ENCODE results near the gene SMARCC2. TPM values are rescaled to one million over a fixed set of nuclear protein-coding genes. Genes with fewer than 3 reads are reported as not detected.

Gene SMARCC2
- total RNA-seq, 1 donor from 2014 or later, result 196 TPM

DNA sequence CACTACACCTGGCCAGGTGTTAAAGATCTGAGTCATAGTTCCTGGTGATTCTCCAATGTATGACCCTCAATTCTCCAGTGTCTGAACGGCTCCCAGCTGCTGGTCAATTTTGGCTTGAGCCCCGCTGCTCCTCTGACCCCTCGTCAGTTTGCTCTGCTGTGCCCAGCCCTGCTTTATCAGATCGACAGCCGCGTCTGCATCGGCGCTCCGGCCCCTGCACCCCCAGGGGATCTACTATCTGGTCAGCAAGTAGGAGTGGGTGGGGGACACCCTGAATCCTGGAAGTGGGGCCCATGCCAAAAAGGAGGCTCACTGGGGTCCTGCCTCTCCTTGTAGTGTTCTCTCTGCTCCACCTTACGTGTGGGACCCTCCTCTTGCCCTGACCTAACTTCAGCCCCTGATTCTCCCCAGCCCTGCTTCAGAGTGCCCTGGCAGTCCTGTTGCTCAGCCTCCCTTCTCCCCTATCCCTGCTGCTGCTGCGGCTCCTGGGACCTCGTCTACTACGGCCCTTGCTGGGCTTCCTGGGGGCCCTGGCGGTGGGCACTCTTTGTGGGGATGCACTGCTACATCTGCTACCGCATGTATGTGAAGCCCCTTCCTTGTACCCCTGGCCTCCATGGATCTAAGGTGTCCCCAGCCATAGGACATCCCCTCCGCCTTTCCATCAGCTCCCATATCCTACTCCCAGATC lies 45.6 kb upstream of the SMARCC2 start:
- Mint-ChIP-seq H3K27ac (ENCODE audit: unreplicated experiment) (peak overlapping the region; percentile 18), H3K36me3 (ENCODE audit: unreplicated experiment) (no peaks in the 10 kb centered on the region)

DNA sequence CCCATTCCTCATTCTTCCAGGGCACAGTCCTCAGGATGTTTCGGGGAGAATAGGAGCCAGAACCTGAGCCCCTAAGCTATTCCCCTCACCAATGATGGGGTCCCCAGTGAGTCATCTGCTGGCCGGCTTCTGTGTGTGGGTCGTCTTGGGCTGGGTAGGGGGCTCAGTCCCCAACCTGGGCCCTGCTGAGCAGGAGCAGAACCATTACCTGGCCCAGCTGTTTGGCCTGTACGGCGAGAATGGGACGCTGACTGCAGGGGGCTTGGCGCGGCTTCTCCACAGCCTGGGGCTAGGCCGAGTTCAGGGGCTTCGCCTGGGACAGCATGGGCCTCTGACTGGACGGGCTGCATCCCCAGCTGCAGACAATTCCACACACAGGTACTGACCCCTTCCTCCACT lies 41.9 kb upstream of the SMARCC2 start:
- Mint-ChIP-seq H3K36me3 (ENCODE audit: unreplicated experiment) (no peaks in the 10 kb centered on the region), H3K4me1 (ENCODE audit: low read depth, unreplicated experiment) (no peaks in the 10 kb centered on the region), H3K27me3 (ENCODE audit: unreplicated experiment) (no peaks in the 10 kb centered on the region), H3K9me3 (ENCODE audit: unreplicated experiment) (no peaks in the 10 kb centered on the region), H3K4me3 (ENCODE audit: unreplicated experiment) (no peak overlapping the region), H3K27ac (ENCODE audit: unreplicated experiment) (no peak overlapping the region)
- no peak for DNase-seq
- TF ChIP-seq, protein P1, sequence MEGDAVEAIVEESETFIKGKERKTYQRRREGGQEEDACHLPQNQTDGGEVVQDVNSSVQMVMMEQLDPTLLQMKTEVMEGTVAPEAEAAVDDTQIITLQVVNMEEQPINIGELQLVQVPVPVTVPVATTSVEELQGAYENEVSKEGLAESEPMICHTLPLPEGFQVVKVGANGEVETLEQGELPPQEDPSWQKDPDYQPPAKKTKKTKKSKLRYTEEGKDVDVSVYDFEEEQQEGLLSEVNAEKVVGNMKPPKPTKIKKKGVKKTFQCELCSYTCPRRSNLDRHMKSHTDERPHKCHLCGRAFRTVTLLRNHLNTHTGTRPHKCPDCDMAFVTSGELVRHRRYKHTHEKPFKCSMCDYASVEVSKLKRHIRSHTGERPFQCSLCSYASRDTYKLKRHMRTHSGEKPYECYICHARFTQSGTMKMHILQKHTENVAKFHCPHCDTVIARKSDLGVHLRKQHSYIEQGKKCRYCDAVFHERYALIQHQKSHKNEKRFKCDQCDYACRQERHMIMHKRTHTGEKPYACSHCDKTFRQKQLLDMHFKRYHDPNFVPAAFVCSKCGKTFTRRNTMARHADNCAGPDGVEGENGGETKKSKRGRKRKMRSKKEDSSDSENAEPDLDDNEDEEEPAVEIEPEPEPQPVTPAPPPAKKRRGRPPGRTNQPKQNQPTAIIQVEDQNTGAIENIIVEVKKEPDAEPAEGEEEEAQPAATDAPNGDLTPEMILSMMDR (IDR thresholded peaks at IDR 0.05; ENCODE audit: partially characterized antibody, unreplicated experiment), result no peak

More for the DNA sequence above, 45.6 kb upstream of the SMARCC2 start:
- Mint-ChIP-seq H3K9me3 (ENCODE audit: unreplicated experiment) (peaks cover 1% of the 10 kb centered on the region), H3K4me1 (ENCODE audit: low read depth, unreplicated experiment) (no peaks in the 10 kb centered on the region), H3K27me3 (ENCODE audit: unreplicated experiment) (no peaks in the 10 kb centered on the region), H3K4me3 (ENCODE audit: unreplicated experiment) (no peak overlapping the region)
- TF ChIP-seq, protein P1 (IDR thresholded peaks at IDR 0.05; ENCODE audit: partially characterized antibody, unreplicated experiment), result no peak
- DNase-seq, result no peak

DNA sequence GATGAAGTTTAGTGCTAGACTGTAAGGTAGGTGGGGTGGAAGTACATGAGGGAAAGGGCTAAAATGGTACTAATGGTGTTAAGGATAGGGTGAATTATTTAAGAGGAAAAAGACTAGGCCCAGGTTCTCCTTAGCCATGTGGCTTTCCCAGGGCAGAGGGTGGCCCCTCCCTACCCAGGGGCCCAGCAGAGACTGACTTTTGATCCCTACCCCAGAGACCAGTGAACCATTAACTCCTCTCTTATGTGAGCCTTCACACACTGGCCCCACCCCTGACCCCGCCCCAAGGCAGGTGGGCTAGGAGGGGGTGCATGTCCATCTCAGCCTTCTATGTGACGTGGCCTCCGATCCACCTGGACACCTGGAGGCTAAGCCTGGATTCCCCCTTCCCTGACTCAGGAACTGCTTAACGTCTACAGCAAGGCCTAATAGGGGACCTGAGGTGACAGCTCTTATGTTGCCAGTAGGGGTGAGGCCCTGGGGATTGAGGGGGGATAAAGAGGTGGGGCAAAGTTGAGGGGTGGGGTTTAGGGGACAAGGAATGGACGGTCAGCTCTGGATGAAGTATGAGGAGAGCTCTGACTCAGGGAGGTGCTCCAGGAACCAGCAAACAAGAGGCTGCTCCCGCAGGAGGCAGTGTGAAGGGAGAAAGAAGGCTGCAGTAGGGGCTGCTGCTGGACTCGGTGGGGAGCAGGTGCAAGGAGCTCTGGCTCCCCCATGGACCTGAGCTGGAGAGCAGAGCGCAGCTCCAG lies 41.3 kb upstream of the SMARCC2 start:
- H3K27ac Mint-ChIP-seq (ENCODE audit: unreplicated experiment), result no peak overlapping the region
- no peaks in the 10 kb centered on the region for H3K9me3 Mint-ChIP-seq (ENCODE audit: unreplicated experiment)

DNA sequence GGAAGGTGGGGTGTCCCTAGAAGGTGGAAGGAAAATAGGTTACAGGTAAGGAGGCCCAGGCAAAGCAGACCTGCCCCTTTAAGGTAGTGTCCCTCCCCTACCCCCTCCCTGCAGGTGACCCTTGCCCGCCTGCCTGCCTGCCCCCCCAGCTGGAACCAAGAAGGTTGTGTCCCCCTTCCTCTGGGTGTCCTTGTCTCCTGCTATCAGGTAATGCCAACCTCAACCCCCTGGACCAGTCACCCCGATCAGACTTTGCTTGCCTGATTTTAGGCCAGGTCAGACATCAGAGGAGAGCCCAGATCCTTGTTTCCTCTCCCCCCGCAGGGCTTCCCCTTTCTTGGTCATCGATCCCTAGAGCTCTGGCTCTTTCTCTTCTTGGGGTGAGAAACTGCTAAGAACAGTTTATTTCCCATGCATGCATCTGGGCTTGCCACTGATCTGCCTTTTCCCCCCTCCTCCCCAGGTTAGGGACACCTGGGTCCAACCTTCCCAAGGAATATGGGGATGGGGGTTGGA lies 40.7 kb upstream of the SMARCC2 start, which contains the start of gene SLC39A5:
Gene SLC39A5 (plus strand): TSS at position 136 of the 516 bp plus-strand sequence. CDS start 1,224 bp downstream, outside the sequence.
- H3K4me3 Mint-ChIP-seq (ENCODE audit: unreplicated experiment), result no peak within 1 kb of the TSS
- H3K27me3 Mint-ChIP-seq (ENCODE audit: unreplicated experiment), result no peaks in the 10 kb centered on the region
- no peak within 1 kb of the TSS for H3K27ac Mint-ChIP-seq (ENCODE audit: unreplicated experiment)
- H3K4me1 Mint-ChIP-seq (ENCODE audit: low read depth, unreplicated experiment), result peaks cover 3% of the 10 kb centered on the region
- H3K9me3 Mint-ChIP-seq (ENCODE audit: unreplicated experiment), result no peaks in the 10 kb centered on the region
- H3K36me3 Mint-ChIP-seq (ENCODE audit: unreplicated experiment), result no peaks in the 10 kb centered on the region
- TF ChIP-seq, protein P1 (IDR thresholded peaks at IDR 0.05; ENCODE audit: partially characterized antibody, unreplicated experiment), result no peak
- DNase-seq, result no peak

More for the DNA sequence above, 41.3 kb upstream of the SMARCC2 start:
- TF ChIP-seq, protein P1 (IDR thresholded peaks at IDR 0.05; ENCODE audit: partially characterized antibody, unreplicated experiment), result no peak
- Mint-ChIP-seq H3K36me3 (ENCODE audit: unreplicated experiment) (no peaks in the 10 kb centered on the region), H3K4me1 (ENCODE audit: low read depth, unreplicated experiment) (no peaks in the 10 kb centered on the region), H3K4me3 (ENCODE audit: unreplicated experiment) (no peak overlapping the region), H3K27me3 (ENCODE audit: unreplicated experiment) (no peaks in the 10 kb centered on the region)
- no peak for DNase-seq
